Endothelial cell of umbilical vein (primary cell): ENCODE results near the gene TAS1R2. TPM values are rescaled to one million over a fixed set of nuclear protein-coding genes. Genes with fewer than 3 reads are reported as not detected.

ENCODE experiments used
- BruUV-seq: library from RNA; stranded (reverse); fragments of 400-500 nt; replicated peaks from 2 replicates; lab custom pipeline; 2021; lab: Mats Ljungman, UMichigan
- CTCF ChIA-PET: fragments of 300-600, 350-600 bp; sonication (Branson Sonifier 250); formaldehyde crosslinking; loops from one replicate; lab custom pipeline; 2021; ENCODE audit warnings: antibody characterized with exemption, inconsistent platforms; lab: Charles Lee
- POLR2A ChIA-PET: fragments of 300-600, 350-600 bp; sonication (Branson Sonifier 250); formaldehyde crosslinking; loops from one replicate; lab custom pipeline; 2021; ENCODE audit warnings: antibody characterized with exemption, inconsistent platforms; lab: Charles Lee
- DNase-seq: peaks from one replicate; pipeline ENCODE4 v3.0.0-alpha.2; 2011; ENCODE audit warnings: low read depth, low spot score
- FAIRE-seq: peaks from 2 replicates; lab custom pipeline; 2011; peaks lifted over from hg19 to GRCh38; lab: Jason Lieb, UNC
- H2AFZ ChIP-seq: 2 replicates; pipeline ENCODE4 v1.6.0; 2012; ENCODE audit warnings: low read depth, low read length, control low read depth, inconsistent platforms
- H3K27ac ChIP-seq: 2 replicates; pipeline ENCODE4 v1.5.1; 2011; ENCODE audit warnings: low read depth, mild to moderate bottlenecking, control low read depth, low read length, moderate library complexity; ENCODE audit not compliant: insufficient read depth
- H3K27me3 ChIP-seq, 2 experiments: 2 replicates each; pipeline versions ENCODE4 v1.6.0 to v1.6.1; 2011; ENCODE audit warnings: low read length in 2 of 2, mixed read lengths in 1 of 2; ENCODE audit not compliant: control insufficient read depth in 2 of 2, insufficient read depth in 2 of 2
- H3K36me3 ChIP-seq, 2 experiments: 2 replicates in 1 of 2; 3 replicates in 1 of 2; pipeline ENCODE4 v1.5.1; 2011; ENCODE audit warnings: low read length in 2 of 2, mild to moderate bottlenecking in 1 of 2, moderate library complexity in 1 of 2; ENCODE audit not compliant: control insufficient read depth in 2 of 2, insufficient read depth in 2 of 2; ENCODE audit errors: extremely low read depth in 1 of 2
- H3K4me1 ChIP-seq: 3 replicates; pipeline ENCODE4 v1.5.1; 2011; ENCODE audit warnings: mild to moderate bottlenecking, low read length; ENCODE audit not compliant: control insufficient read depth, insufficient read depth; ENCODE audit errors: extremely low read depth
- H3K4me2 ChIP-seq: 2 replicates; pipeline ENCODE4 v1.6.1; 2011; ENCODE audit warnings: low read length, control low read depth, mixed read lengths; ENCODE audit not compliant: insufficient read depth
- H3K4me3 ChIP-seq, 3 experiments: fragments of 200-600 bp in 1 of 3; sonication (generic), shearing (Covaris generic) in 1 of 3; replicated peaks in 1 of 3; 2 replicates each; pipeline ENCODE4 v1.5.1; 2011 to 2016; ENCODE audit warnings: control low read depth in 3 of 3, low read length in 3 of 3, mild to moderate bottlenecking in 2 of 3, inconsistent platforms in 1 of 3, low read depth in 1 of 3, moderate library complexity in 1 of 3; ENCODE audit not compliant: insufficient read depth in 1 of 3
- H3K79me2 ChIP-seq: 2 replicates; pipeline ENCODE4 v1.6.0; 2012; ENCODE audit warnings: low read length, inconsistent platforms; ENCODE audit not compliant: control insufficient read depth, insufficient read depth
- H3K9ac ChIP-seq: replicated peaks from 2 replicates; pipeline ENCODE3; 2011; ENCODE audit warnings: low read length, control low read depth; ENCODE audit not compliant: insufficient read depth; ENCODE audit errors: extremely low read depth
- H3K9me1 ChIP-seq: replicated peaks from 3 replicates; pipeline ENCODE4 v1.6.0; 2011; ENCODE audit warnings: mild to moderate bottlenecking, low read length; ENCODE audit not compliant: control insufficient read depth, insufficient read depth; ENCODE audit errors: extremely low read depth
- H3K9me3 ChIP-seq: replicated peaks from 2 replicates; pipeline ENCODE4 v1.5.1; 2012; ENCODE audit warnings: low read length, inconsistent platforms; ENCODE audit not compliant: control insufficient read depth, insufficient read depth
- H4K20me1 ChIP-seq: replicated peaks from 2 replicates; pipeline ENCODE3; 2011; ENCODE audit warnings: mild to moderate bottlenecking, low read length; ENCODE audit not compliant: control insufficient read depth, insufficient read depth; ENCODE audit errors: extremely low read depth
- EZH2 ChIP-seq: IDR thresholded peaks from 2 replicates; pipeline ENCODE4 v1.6.1; 2012; ENCODE audit warnings: borderline replicate concordance, low read depth, mild to moderate bottlenecking, moderate library complexity, low read length, inconsistent platforms; ENCODE audit not compliant: severe bottlenecking
- FOS ChIP-seq: IDR thresholded peaks from 2 replicates; pipeline ENCODE4 v1.6.1; 2011; ENCODE audit warnings: mild to moderate bottlenecking, low read length, moderate library complexity, borderline replicate concordance; ENCODE audit not compliant: insufficient read depth
- GATA2 ChIP-seq: IDR thresholded peaks from 2 replicates; pipeline ENCODE4 v1.7.0; 2011; ENCODE audit warnings: low read depth, mild to moderate bottlenecking, moderate library complexity, mixed read lengths, low read length; ENCODE audit not compliant: insufficient read length, insufficient read depth
- JUN ChIP-seq: IDR thresholded peaks from 2 replicates; pipeline ENCODE4 v1.6.1; 2011; ENCODE audit warnings: borderline replicate concordance, low read depth; ENCODE audit not compliant: insufficient read length, insufficient read depth
- POLR2A ChIP-seq: IDR thresholded peaks from 2 replicates; pipeline ENCODE4 v1.6.1; 2012; ENCODE audit warnings: low read depth, mild to moderate bottlenecking, control low read depth, low read length
- dilution Hi-C: fragments of 300-500 bp; cut with MboI; formaldehyde crosslinking; loops from one replicate; pipeline ENCODE4 v1.15.0; 2019; ENCODE audit warnings: low sequenced_read_pairs; ENCODE audit not compliant: extremely low pct_ligation_motif_present
- intact Hi-C: fragments of 100-400 bp; cut with micrococcal nuclease; formaldehyde crosslinking; loops from one replicate; pipeline ENCODE4 v1.10.0; 2022
- polyA plus RNA-seq, 4 experiments: library from polyadenylated mRNA; depleted of rRNA in 3 of 4; stranded (reverse) in 3 of 4; unstranded in 1 of 4; fragments of >200 nt; gene quantifications; 2 replicates each; pipeline versions ENCODE4 v1.2.1 to v1.2.3, GENCODE V29; 2011 to 2012; ENCODE audit warnings: missing spikeins in 1 of 4
- total RNA-seq: library from RNA; stranded (reverse); gene quantifications from 2 replicates; pipeline ENCODE4 v1.2.3, GENCODE V29; 2021
- TF ChIP-seq, protein P1 (sequence below): IDR thresholded peaks from 2 replicates; pipeline ENCODE4 v1.6.1; 2011; ENCODE audit not compliant: insufficient read depth, insufficient read length

Gene TAS1R2
- total and polyA plus RNA-seq, 2 donors (not counting 3 experiments of a cell fraction or from before 2014, with no cell fraction given), result not detected

DNA sequence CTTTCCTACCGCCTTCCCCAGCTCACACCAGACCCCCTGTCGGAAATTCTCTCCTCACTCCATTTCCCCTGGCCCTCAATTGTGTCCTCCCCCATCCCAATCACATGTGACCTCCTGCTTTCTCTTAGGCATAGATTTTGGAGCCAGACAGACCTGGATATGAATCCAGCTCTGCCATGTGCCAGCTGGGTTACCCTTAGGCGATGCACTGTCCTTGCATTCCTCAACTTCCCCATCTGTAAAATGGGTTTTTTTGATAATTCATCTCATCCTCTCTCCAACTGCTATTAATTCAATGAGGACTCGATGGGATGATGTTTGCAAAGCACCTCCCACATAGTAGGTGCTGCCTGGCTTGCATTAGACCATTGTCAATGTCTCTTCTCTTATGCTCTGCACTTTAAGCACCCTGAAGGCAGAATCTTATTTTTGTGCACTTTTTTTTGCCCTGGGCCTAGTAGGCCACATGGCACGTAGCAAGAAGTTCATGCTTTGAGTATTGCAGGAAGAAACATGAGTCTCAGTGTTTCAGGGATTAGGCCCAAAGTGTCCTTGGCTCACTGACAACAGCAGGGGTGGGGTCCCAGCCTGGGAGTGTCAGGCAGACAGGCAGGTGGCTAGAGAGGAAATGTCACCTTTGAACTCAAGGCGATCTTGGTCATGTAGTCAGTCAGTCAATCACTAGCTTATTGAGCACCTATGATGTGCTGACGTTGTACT is 47.6 kb downstream of the TAS1R2 start:
- Histone ChIP-seq H3K4me2 (no peak overlapping the region), H3K9me1 (no peaks in the 10 kb centered on the region), H3K4me1 (no peaks in the 10 kb centered on the region), H3K9ac (no peak overlapping the region), H3K9me3 (no peaks in the 10 kb centered on the region), H3K27ac (no peak overlapping the region), H4K20me1 (no peaks in the 10 kb centered on the region), H3K27me3 (peaks cover 0 to 2% of the 10 kb centered on the region in 2 experiments), H3K36me3 (no peaks in the 10 kb centered on the region), H2AFZ (no peak overlapping the region), H3K4me3 (no peak overlapping the region), H3K79me2 (no peaks in the 10 kb centered on the region)
- TF ChIP-seq EZH2, result no peak
- TF ChIP-seq POLR2A, result no peak
- TF ChIP-seq, protein P1, sequence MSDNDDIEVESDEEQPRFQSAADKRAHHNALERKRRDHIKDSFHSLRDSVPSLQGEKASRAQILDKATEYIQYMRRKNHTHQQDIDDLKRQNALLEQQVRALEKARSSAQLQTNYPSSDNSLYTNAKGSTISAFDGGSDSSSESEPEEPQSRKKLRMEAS, result no peak
- TF ChIP-seq JUN, result no peak
- no peak for TF ChIP-seq GATA2
- no peak for TF ChIP-seq FOS
- FAIRE-seq (no peak), DNase-seq (no peak)
- BruUV-seq, result no TSS peak
- ChIA-PET CTCF (interaction anchor here (0.8 to 2.0 kb wide), 3 partner anchors 9 to 1151 kb away, joined by 3 to 9 read pairs (median 3); no protein-coding TSS in a partner anchor), POLR2A (no interaction called here)
- intact Hi-C loops, result no loop called here
- dilution Hi-C loops, result no loop called here
